CD4-positive, alpha-beta T cell treated with Interleukin-6 at 100 ng/mL for 8 hours (primary cell): ENCODE data around the gene SEBOX.
A peak's percentile ranks its signal among the peaks of the same experiment; 100 is the strongest.

Experiments used
- DNase-seq: peaks from one replicate; pipeline ENCODE4 v3.0.0-alpha.2; 2020; ENCODE audit warnings: mixed read lengths, low spot score

SEBOX gene, protein sequence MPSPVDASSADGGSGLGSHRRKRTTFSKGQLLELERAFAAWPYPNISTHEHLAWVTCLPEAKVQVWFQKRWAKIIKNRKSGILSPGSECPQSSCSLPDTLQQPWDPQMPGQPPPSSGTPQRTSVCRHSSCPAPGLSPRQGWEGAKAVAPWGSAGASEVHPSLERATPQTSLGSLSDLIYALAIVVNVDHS

GRCh38 chr17:28364665-28365363, at the start of gene SEBOX:
SEBOX (minus strand) TSS chr17:28365199; CDS start chr17:28365151, 48 bp downstream.
- DNase-seq: no peak

GRCh38 chr17:28413804-28414203, 48.8 kb upstream of the SEBOX start:
- DNase-seq: no peak

DNA sequence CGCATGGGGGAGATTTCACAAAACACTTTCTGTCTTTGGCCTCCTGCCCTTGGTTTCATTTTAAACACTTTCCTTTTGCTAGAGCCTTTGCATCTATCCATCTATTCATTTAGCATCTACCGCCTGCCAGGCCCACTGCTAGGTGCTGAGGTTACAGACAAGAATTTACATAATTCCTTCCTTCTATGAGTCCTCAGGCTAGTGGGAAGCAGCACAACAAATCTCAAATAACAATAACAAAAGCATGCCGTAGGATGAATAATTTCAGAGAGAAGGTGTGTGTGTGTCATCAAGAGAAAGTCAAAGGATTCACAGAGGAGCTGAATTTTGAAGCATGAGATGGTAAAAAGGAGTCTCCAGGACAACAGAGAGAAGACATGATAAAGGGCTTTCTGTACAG, 47.1 kb upstream of the SEBOX start:
- no peak for DNase-seq

GRCh38 chr17:28407974-28408306, 42.9 kb upstream of the SEBOX start:
- no peak for DNase-seq

DNA sequence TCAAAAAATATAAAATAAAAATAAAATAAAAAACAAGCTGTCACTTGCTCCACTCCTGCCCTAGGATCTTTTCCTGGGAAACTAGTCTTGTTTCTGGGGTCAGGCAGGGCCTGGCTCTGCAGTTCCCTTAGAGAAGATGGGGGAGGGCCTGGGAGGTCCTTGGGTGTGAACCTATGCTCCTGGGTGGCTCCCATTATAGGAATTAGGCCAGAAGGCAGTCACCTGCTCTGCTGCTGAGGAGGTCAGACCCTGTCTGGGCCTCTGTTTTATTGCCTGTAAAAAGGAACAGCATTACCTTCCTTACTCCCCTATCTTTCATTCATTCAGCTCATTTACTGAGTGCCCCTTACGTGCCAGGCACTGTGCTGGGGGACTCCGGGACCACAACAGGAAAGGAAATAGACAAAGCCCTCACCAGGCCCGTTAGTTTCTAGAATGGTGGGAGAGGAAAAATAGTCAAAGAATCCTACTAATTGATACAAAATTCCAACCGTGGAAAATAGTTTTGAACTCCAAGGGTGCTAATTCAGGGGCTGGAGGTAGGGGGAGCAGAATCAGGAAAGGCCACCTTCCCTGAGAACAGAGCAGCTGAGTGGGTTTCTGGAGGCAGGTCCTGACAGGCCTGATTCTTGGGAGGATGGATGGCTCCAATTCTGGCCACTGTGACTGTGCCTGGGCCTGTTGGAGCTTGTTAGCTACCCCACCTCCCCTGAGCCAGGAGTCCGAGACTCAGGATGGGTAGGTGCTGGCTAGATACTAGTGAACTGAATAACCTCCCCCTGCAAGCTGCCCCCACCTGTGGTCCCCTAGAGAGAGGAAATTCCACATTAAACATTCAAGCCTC, 42.4 kb upstream of the SEBOX start:
- no peak for DNase-seq

DNA sequence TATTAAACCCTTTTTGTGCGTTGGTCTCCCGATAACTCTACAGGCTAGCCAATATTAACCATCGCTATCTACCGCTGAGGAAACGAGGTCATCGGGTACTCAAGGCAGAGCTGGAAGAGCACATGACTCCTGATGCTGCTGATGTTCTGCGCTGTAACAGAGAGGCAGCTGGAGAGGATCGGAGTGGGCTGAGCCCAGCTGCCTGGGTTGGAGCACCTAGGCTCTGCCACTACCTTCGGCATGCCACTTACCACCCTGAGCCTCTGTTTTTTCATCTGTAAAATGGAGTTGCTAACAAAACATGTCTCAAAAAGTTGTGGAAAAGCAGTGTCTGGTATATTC, 41.4 kb upstream of the SEBOX start:
- no peak for DNase-seq

DNA sequence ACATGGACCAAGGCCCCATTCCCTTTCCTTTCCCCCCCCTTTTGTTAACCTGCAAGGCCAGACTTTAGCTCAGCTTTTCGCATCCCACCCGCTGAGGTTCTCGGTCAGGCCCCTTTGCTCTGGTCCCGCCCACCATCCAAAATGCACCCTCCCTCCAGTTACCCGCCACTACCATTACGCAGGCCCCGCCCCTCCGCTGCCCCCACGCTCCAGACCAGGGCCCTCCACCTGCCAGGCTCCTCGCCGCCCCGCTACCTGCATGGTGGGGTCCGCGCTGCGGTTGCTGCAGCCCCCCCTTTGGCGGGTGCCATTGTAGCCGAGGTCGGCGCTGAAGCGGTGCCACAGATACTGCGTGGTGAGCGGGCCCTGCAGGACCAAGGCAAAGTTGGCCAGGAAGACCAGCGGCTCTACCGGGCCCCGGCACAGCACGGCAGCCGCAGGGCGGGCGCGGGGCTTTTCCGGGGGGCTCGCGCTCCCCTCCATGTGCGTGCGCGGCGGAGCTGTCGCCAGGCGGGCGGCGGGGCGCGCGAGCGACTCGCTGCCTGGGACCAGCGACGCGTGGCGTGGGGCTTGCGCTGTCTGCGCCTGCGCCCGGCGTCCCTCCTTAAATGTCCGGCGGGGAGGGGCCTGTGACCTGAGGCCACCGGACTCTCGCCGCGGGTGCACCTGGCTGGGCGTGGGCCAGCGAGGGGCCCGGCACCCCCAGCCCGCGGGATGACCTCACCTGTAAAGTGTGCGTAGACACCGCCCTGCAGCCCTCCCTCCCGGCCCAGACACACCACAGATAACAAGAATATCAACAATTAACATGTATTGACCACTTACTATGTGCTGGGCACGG, 40.9 kb upstream of the SEBOX start, which contains the start of gene SLC46A1:
Gene SLC46A1 (minus strand): TSS at position 581 of the 841 bp plus-strand sequence. CDS start 98 bp downstream, at position 483.
- peak; percentile 11 for DNase-seq

DNA sequence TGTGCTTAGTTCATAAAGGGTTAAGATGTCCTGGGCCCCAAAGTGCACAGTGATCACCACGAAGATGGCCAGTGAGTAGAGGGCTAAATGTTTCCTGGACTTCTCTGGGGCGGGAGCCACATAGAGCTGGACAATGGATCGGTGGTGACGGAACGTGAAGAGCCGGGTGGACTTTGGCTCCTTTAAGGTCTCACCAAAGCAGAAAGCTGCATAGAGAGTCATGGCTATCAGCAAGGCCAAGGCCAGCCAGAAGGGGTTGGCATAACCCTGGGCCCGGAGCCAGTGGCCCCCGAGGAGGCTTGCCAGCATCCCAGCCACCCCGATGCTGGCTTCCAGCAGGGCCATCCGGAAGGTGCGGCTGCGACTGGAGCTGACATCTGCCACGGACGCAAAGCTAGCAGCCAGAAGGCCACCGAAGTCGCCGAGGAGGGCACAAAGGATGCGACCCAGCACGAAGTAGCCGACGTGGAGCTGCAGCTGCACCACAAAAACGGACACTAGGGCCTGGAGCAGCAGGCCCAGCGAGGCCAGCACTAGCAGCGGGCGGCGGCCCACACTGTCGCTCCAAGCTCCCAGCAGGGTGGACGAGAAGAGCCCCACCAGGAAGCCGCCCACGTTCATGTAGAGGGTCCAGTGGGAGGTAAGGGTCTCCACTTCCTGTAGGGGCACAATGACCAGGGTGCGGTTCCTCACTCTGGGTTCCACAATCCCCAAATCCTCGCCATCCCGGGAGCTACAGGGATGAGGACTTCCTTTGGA, 40.0 kb upstream of the SEBOX start:
- no peak for DNase-seq

- no peak for DNase-seq
These were observed 39.4 kb upstream of the SEBOX start for GRCh38 chr17:28404461-28404811.

DNA sequence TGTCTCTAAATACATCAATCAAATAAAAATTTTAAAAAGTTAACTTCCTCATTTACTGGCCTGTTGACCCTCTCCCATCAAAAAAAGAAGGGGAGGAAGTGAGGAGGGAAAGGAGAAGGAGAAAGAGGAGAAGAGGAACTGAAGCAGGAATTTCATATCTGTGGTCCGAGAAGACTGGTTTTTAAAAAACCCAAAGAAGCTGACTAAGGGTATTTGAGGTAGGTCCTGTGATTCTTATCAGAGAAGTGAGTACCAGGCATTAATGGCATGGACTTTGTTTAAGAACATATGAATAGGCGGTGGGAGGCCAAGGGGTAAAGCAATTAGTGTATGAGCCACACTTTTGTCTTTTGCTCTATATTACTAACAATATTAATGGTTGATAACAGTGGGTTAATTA, 39.0 kb upstream of the SEBOX start:
- no peak for DNase-seq

GRCh38 chr17:28402844-28403243, 37.8 kb upstream of the SEBOX start:
- no peak for DNase-seq

DNA sequence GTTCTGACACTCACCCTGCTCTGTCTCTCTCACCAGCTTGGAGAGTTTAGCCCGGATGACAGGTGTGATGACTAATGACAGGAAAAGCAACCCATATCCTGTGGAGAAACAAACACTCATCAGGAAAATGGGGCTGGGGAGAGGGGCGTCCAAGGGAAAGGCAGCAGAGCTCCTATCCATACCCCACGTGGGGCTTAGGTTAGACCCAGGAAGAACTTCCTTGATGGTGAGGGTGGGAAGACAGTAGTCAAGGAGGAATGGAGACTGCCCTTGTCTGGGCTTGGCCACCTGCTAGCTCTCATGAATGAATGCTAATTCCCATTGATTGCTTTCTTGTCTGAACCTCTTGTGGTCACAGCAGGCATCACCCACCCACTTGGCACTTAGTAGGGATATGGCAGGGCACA, 37.2 kb upstream of the SEBOX start:
- DNase-seq: no peak

DNA sequence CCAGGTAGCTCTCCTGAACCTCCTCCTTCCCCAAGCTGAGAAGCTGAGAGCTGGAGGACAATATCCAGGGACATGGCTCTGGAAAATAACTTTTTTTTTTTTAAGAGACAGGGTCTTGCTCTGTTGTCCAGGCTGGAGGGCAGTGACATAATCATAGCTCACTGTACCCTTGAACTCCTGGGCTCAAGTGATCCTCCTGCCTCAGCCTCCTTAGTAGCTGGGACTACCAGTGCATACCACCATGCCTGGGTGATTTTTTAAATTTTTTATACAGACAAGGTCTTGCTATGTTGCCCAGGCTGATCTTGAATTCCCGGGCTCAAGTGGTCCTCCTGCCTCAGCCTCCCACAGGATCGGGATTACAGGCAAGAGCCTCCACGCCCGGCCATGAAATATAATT, 34.8 kb upstream of the SEBOX start:
- no peak for DNase-seq

DNA sequence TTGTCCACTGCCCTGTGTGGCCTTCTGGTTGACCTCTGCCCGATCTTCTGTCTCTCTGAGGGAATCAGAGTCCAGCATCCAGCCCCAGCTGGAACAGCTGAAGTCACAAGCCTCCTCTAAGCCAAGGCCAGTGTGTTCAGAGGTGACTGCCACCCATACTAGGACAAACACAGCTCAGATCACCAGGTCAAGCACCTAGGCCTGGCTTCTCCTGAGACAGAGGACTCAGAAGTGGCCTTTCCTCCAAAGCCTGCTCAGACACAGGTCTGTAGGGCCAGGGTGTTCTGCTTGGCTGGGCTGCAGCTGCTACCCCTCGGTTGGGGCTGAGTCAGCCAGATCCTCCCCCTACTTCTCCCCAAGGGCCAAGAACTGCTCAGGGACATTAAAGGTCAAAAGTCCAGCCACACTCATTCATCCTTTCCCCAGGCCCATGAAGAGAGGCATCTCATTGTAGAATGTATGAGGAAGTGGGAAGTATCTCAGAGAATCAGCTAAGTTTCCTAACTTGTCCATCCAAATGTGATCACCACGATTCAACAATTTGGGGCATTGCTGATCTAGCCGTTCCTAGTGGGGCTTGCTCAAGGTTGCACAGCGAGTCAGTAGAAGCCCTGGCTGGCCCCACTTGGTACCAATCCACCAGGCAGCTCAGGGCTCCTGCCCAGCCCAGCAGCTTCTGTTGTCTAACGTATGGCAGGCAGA, 33.4 kb upstream of the SEBOX start:
- DNase-seq: no peak

DNA sequence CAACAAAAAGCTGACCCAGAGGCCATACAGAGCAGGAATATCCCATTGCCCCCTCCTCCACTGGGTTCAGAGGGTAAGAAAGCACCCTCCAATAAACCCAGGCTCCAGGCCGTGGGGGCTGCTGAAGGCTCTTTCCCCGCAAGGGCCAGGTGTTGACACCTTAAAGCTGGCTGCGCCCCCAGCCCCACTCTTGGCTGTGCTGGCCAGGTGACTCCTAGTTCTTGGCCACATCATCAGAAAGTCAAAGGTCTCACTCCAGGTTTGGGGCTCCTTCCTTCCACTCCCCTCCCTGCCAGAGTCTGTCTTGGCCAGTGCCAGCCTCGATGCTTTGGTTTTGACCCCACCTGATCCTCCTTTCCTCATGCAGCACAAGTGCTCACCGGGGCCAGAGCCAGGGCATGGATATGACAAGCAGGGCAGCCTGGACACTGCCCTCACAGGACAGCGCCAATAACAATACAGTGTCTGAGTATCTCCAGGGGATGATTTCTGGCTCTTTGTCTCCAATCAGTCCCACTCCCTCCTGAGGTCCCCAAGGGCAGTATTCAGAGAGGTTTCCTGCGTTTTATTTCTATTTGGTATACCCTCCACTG, 32.8 kb upstream of the SEBOX start:
- no peak for DNase-seq

GRCh38 chr17:28397275-28397674, 32.3 kb upstream of the SEBOX start:
- DNase-seq: no peak

DNA sequence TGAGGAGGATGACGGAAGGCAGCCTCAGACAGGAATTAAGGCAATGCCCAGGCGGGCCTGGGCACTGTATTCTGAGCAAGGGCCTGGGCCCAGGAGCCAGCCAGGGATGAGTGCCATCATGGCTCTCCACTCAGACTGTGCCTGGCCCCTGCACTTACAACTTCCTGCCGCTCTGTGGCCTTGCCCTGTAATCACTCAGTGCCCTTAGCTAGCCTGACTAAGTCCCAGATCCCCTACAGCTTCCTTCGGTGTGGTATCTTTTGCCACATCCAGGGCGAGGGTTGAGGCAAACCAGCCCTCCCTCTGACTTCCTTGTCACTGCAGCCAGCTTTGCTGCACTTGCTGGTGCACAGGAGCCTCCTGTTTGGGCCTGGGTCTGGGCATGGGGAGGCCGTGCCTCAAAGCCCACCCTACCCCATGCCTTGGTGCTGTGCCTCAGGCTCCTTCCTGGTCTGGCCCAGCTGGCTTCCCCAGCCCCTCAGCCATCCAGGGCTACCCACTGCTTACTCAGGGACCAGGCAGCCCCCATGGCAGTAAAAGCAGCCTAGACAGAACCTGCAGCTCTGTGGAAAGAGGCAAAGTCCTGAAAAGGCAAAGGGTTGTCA, 31.7 kb upstream of the SEBOX start:
- DNase-seq: no peak

DNA sequence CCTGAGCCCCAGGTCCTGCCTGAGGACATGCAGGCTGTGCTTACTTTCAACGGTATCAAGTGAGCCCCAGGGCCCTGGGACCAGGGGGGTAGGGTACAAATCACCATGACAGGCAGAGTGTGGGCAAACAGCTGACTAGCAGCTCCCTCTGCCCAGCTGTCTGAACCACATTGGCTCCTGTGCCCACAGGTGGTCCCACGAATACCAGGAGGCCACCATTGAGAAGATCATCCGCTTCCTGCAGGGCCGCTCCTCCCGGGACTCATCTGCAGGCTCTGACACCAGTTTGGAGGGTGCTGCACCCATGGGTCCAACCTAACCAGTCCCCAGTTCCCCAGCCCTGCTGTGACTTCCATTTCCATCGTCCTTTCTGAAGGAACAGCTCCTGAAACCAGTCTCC, 31.0 kb upstream of the SEBOX start:
- DNase-seq: no peak

DNA sequence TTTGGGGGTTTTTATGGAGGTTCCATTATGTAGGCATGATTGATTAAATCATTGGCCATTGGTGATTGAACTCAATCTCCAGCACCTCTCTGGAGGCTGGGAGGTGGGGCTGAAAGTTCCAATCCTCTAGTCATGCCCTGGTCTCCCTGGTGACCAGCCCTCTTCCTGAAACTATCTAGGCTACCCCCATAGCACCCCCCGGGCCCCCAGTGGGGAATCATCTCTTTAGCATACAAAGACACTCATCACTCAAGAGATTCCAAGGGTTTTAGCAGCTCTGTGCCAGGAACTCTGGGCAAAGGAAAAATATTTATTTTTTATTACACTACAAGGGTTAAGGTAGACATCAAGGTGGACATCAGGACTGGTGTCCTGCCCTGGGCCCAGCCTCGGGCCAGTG, 30.4 kb upstream of the SEBOX start:
- DNase-seq: no peak
